A549 (cell line): ENCODE results near the gene TRABD2B.

Source experiments
- CHD2 ChIP-seq: fragments of 150-350 bp; IDR thresholded peaks from 2 replicates; pipeline ENCODE4 v1.6.1; 2014; ENCODE audit warnings: low read length; ENCODE audit not compliant: partially characterized antibody
- ESRRA ChIP-seq: fragments of 150-350 bp; IDR thresholded peaks from 2 replicates; pipeline ENCODE4 v1.6.1; 2014; ENCODE audit warnings: mild to moderate bottlenecking, low read length, borderline replicate concordance
- MAFK ChIP-seq: fragments of 450-650 bp; IDR thresholded peaks from 2 replicates; pipeline ENCODE4 v1.6.1; 2014; ENCODE audit not compliant: partially characterized antibody
- TF ChIP-seq, protein P1 (sequence below): fragments of >200 bp; sonication (Bioruptor Twin); formaldehyde crosslinking; IDR thresholded peaks from 3 replicates; pipeline ENCODE4 v1.5.1; 2016

DNA sequence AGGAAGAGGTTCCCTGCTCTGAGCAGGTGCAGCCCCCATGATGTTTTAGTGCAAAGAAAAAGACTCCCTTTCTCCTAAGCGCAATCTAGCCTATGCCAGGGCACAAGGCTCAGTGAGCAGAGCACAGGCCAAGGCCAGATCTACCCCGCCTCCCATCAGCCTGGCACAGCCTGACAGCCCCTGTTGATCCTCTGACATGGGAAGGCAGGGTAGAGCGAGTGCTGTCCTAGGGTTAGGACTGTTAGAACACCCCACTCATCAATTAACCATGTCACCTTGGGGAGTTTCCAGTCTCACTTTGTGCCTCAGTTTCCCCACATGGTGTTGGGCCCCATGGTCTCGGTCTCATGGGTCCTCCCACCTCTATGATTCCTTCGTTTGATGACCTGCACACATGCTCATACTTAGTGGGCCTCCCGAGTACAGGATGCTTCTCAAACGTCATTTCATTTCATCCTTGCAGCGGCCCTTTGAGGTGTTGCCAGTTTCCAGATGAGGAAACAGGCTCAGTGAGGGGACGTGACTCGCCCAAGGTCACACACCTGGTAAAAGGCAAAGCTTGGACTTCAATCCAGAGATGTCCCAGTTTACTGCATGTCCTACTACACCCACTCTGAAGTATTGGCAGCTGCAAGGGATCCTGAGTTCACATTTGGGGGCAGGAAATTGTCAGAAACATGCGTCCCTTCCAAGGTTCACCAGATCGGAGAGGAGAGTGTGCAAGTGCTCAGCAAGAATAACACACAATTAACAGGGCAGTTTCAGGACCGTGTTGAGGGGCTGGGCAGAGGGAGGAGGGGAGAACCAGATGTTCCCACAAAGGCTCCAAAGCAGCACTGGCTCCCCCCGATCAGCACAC, 213.3 kb downstream of the TRABD2B start:
- TF ChIP-seq MAFK = no peak
- TF ChIP-seq, protein P1, sequence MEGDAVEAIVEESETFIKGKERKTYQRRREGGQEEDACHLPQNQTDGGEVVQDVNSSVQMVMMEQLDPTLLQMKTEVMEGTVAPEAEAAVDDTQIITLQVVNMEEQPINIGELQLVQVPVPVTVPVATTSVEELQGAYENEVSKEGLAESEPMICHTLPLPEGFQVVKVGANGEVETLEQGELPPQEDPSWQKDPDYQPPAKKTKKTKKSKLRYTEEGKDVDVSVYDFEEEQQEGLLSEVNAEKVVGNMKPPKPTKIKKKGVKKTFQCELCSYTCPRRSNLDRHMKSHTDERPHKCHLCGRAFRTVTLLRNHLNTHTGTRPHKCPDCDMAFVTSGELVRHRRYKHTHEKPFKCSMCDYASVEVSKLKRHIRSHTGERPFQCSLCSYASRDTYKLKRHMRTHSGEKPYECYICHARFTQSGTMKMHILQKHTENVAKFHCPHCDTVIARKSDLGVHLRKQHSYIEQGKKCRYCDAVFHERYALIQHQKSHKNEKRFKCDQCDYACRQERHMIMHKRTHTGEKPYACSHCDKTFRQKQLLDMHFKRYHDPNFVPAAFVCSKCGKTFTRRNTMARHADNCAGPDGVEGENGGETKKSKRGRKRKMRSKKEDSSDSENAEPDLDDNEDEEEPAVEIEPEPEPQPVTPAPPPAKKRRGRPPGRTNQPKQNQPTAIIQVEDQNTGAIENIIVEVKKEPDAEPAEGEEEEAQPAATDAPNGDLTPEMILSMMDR = no peak
- no peak for TF ChIP-seq CHD2
- TF ChIP-seq ESRRA = no peak
